ENCODE data around the gene HSD17B12.

The HSD17B12 gene

GRCh38 chr11:43689167-43689566 is 8.6 kb downstream of the HSD17B12 start:
- no peak for DNase-seq

GRCh38 chr11:43690929-43691725 is 10.6 kb downstream of the HSD17B12 start:
- no peak for DNase-seq

GRCh38 chr11:43691806-43692205 is 11.3 kb downstream of the HSD17B12 start:
- no peak for DNase-seq

- DNase-seq, result no peak
These were observed 12.5 kb downstream of the HSD17B12 start for GRCh38 chr11:43693069-43693468.

- no peak for DNase-seq
These were observed 13.2 kb downstream of the HSD17B12 start for GRCh38 chr11:43693731-43694130.

GRCh38 chr11:43694477-43694876 is 13.9 kb downstream of the HSD17B12 start:
- DNase-seq, result no peak

GRCh38 chr11:43697679-43698078 is 17.1 kb downstream of the HSD17B12 start:
- DNase-seq, result no peak

GRCh38 chr11:43699870-43700269 is 19.3 kb downstream of the HSD17B12 start:
- no peak for DNase-seq

GRCh38 chr11:43706631-43707030 is 26.1 kb downstream of the HSD17B12 start:
- no peak for DNase-seq

GRCh38 chr11:43708776-43709175 is 28.2 kb downstream of the HSD17B12 start:
- no peak for DNase-seq

- DNase-seq, result no peak
These were observed 29.2 kb downstream of the HSD17B12 start for GRCh38 chr11:43709689-43710088.

- DNase-seq, result no peak
These were observed 32.1 kb downstream of the HSD17B12 start for GRCh38 chr11:43712676-43713075.

GRCh38 chr11:43718373-43718772 is 37.8 kb downstream of the HSD17B12 start:
- no peak for DNase-seq

GRCh38 chr11:43723617-43724016 is 43.1 kb downstream of the HSD17B12 start:
- DNase-seq, result no peak

GRCh38 chr11:43732225-43732624 is 51.7 kb downstream of the HSD17B12 start:
- no peak for DNase-seq

GRCh38 chr11:43734256-43734655 is 53.7 kb downstream of the HSD17B12 start:
- no peak for DNase-seq

GRCh38 chr11:43735115-43735514 is 54.6 kb downstream of the HSD17B12 start:
- no peak for DNase-seq

- no peak for DNase-seq
These were observed 55.4 kb downstream of the HSD17B12 start for GRCh38 chr11:43735961-43736360.

GRCh38 chr11:43736502-43737200 is 56.1 kb downstream of the HSD17B12 start:
- no peak for DNase-seq

- no peak for DNase-seq
These were observed 56.7 kb downstream of the HSD17B12 start for GRCh38 chr11:43737201-43737590.

GRCh38 chr11:43738600-43739409 is 58.3 kb downstream of the HSD17B12 start:
- DNase-seq, result no peak

- DNase-seq, result no peak
These were observed 66.1 kb downstream of the HSD17B12 start for GRCh38 chr11:43746670-43747069.

GRCh38 chr11:43747130-43747802 is 66.7 kb downstream of the HSD17B12 start:
- no peak for DNase-seq

All from activated naive CD4-positive, alpha-beta T cell treated with anti-CD3 and anti-CD28 coated beads, Interleukin-2, amount 50 U/mL, for 16 hours (primary cell).